IPS-18c (cell line): ENCODE results near the gene PKHD1.

Experiments
- H3K4me3 ChIP-seq: 2 replicates; pipeline ENCODE4 v1.7.0; 2013; ENCODE audit warnings: low read depth, mild to moderate bottlenecking, low read length, moderate library complexity; ENCODE audit not compliant: insufficient read depth
- H3K9me3 ChIP-seq: one replicate; pipeline ENCODE4 v1.6.1; 2013; ENCODE audit warnings: mild to moderate bottlenecking, low read length, moderate library complexity; ENCODE audit not compliant: control insufficient read depth, insufficient read depth

Gene PKHD1

DNA sequence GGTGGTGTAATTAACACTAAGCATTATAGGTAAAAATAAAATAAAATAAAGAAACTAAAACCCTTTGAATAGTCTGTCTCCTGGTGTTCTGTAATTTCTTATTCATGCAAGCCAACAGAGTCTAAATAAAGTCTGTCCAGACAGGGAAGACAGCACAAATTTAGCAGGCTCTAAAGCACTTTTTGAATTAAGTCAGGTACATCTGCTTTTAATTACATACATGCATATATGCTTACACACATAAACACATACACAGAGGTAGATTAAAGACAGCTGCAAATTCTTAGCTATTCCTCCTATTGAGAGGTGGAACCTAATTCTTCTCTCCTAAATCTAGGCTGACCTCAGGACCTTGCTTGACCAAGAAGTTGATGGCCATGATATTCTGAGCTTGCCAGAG is 262.5 kb downstream of the PKHD1 start:
- Histone ChIP-seq H3K9me3 (no peaks in the 10 kb centered on the region), H3K4me3 (no peak overlapping the region)

DNA sequence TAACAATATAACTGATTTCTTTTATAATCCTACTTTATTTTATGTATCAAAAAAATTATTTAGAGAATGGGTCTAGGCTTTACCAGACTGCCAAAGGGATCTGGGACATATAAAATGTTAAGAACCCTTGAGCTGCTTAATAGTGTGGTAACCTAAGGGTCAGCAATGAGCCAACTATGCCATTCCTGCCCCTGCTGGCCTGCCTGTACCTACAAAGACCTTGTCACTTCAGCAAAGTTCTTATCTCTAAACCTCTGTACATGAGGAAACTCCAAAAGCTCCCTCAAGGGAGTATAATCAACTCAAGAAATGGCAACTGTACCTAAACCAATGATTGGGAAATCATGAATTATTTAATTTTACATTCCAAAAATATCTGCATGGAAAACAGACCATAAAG is 266.9 kb downstream of the PKHD1 start:
- no peaks in the 10 kb centered on the region for H3K9me3 ChIP-seq
- no peak overlapping the region for H3K4me3 ChIP-seq

DNA sequence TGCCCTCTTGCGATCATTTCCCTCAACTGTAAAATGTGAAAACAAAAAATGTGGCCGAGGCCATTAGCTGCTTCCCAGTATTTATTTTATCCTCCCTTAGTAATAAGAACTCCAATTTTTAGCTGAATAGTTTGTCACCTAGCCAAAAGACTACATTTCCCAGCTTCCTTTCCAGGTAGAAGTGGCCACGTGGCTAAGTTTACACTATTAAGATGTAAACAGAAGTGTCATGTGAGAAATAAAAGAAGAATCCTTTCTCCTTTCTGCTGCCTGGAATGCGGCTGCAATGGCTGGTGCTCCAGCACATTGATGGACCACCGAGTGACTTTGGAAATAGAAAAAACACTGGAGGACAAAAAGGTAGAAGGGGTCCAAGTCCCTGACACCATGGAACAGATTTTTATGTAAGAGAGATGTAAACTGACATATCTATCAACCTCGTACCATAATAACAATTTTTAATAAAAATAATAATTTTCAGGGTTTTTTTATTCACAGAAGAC is 268.8 kb downstream of the PKHD1 start:
- Histone ChIP-seq H3K9me3 (no peaks in the 10 kb centered on the region), H3K4me3 (no peak overlapping the region)

GRCh38 chr6:51817832-51818231 is 269.6 kb downstream of the PKHD1 start:
- Histone ChIP-seq H3K9me3 (no peaks in the 10 kb centered on the region), H3K4me3 (no peak overlapping the region)

GRCh38 chr6:51814418-51814817 is 273.0 kb downstream of the PKHD1 start:
- H3K9me3 ChIP-seq: no peaks in the 10 kb centered on the region
- no peak overlapping the region for H3K4me3 ChIP-seq

- no peaks in the 10 kb centered on the region for H3K9me3 ChIP-seq
- H3K4me3 ChIP-seq: no peak overlapping the region
Observed at GRCh38 chr6:51813904-51814303, 273.5 kb downstream of the PKHD1 start.

DNA sequence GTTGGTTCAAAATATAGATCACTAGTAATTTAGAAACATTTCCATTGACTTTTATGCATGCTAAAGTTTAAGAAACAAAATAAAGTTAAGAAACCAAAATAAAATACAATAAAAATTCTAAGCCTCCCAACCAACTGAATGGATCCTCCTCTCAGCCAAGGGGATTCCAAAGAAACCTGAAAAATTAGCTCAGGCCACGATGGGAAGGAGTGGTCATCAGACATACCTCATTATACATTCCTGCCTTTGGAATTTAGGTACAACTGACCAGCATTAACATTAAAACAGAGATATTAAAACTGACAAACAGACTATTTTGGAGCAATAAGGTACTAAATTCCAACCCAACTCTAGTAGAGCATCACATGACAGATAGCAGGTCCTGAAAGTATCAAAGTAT is 275.2 kb downstream of the PKHD1 start:
- Histone ChIP-seq H3K4me3 (no peak overlapping the region), H3K9me3 (no peaks in the 10 kb centered on the region)

- no peak overlapping the region for H3K4me3 ChIP-seq
- H3K9me3 ChIP-seq: no peaks in the 10 kb centered on the region
Observed at GRCh38 chr6:51805517-51805916, 281.9 kb downstream of the PKHD1 start.

- Histone ChIP-seq H3K9me3 (no peaks in the 10 kb centered on the region), H3K4me3 (no peak overlapping the region)
Observed at GRCh38 chr6:51800603-51801002, 286.8 kb downstream of the PKHD1 start.

GRCh38 chr6:51793393-51793792 is 294.0 kb downstream of the PKHD1 start:
- no peak overlapping the region for H3K4me3 ChIP-seq
- no peaks in the 10 kb centered on the region for H3K9me3 ChIP-seq

DNA sequence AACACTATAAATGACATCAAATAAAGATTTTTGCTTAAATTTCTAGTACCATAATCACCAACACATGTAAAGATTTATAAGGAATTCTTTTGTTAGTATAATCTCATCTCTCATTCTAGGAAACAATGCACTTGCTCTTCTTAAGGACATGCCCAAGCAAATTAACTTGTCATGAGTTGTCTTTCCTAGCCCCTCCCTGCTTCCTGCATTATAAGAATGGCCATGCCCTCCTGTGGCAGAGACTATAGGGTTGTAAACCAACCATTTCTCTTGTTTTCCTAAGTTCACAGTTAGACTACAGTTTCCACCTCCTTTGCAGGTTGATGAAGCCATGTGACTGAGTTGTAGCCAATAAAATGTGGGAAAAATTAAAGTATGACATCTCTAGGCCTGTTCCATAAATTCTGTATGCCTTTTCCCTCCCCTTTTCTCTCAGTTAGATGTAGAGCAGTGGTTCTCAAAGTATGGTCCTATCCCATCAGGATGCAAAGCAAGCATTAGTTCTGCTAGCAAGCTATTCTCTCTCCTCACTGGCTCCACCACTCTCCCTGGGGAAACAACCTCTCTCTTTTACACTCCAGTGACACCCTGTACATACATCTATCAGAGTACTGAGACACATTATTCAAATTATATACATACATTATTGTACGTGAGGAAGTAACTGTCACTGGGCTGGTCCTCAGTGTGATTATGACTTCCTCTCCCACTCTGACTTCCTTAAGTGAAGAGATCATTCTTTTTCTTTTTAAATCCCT is 295.0 kb downstream of the PKHD1 start:
- H3K4me3 ChIP-seq: no peak overlapping the region

DNA sequence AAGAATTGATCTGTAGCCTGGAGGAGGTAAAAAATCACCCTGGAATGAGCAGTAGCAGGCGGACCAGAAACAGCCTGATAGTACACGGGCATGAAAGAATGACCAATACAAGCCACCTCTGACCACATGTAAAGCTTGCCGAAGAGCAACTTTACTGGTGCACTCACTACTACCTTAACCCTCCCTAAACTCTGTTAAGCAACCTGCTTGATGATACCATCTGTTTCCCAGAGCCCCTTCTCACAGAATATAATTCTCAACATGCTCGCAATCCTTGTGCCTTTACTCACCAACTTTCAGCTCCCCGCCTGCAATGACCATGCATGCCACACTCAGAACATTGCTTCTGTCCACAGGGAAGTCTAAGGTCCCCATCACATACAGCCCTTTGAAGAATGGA is 296.5 kb downstream of the PKHD1 start:
- Histone ChIP-seq H3K4me3 (no peak overlapping the region), H3K9me3 (no peaks in the 10 kb centered on the region)

More for the DNA sequence above, 295.0 kb downstream of the PKHD1 start:
- H3K9me3 ChIP-seq: no peaks in the 10 kb centered on the region

- H3K4me3 ChIP-seq: no peak overlapping the region
- H3K9me3 ChIP-seq: no peaks in the 10 kb centered on the region
Observed at GRCh38 chr6:51788121-51788520, 299.3 kb downstream of the PKHD1 start.

GRCh38 chr6:51778666-51779065 is 308.7 kb downstream of the PKHD1 start:
- no peak overlapping the region for H3K4me3 ChIP-seq
- no peaks in the 10 kb centered on the region for H3K9me3 ChIP-seq

- no peak overlapping the region for H3K4me3 ChIP-seq
- H3K9me3 ChIP-seq: no peaks in the 10 kb centered on the region
Observed at GRCh38 chr6:51777618-51778017, 309.8 kb downstream of the PKHD1 start.

DNA sequence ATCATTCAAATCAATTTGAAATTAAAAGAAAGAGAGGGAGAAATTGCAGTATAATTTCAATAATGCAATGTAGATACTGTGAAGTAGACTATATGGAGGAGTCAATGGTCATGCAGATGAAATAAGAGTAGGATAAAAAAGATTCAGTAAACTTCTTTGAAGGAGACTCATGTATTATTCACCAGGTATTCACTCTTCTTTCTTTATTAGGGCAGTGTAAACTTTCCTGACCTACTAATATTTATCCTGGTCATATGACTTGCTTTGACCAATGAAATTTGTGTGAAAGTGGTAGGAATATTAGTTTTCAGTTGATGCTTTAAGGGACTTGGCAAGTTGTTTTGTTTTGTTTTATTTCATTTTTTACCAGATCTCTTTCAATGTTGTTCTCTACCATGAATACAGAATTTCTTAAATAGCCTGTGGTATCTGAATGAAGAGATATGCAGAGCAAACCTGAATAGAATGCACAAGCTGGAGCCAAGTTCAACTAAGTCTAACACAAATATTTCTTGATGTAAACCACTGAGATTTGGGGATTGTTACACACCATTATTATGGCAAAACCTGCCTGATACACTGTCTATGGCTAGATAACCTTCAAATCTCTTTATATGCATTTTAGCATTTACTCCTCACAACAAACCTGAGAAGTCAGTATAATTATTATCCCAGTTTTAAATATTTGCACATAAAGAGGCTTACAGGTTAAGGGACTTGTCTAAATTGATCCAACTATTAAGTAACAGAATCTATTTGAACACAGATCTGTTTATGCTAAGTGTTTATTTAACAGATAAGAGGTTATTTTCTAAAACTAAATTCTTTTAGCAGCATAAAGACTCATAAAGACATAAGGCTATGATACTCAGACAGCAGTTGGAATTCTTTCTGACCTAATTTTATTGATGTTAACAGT is 311.2 kb downstream of the PKHD1 start:
- H3K4me3 ChIP-seq: no peak overlapping the region

GRCh38 chr6:51768087-51768486 is 319.3 kb downstream of the PKHD1 start:
- H3K4me3 ChIP-seq: no peak overlapping the region
- H3K9me3 ChIP-seq: no peaks in the 10 kb centered on the region

More for the DNA sequence above, 311.2 kb downstream of the PKHD1 start:
- H3K9me3 ChIP-seq: no peaks in the 10 kb centered on the region

- no peak overlapping the region for H3K4me3 ChIP-seq
- no peaks in the 10 kb centered on the region for H3K9me3 ChIP-seq
Observed at GRCh38 chr6:51765230-51765629, 322.2 kb downstream of the PKHD1 start.
